ENCODE data around the gene ELL.

DNA sequence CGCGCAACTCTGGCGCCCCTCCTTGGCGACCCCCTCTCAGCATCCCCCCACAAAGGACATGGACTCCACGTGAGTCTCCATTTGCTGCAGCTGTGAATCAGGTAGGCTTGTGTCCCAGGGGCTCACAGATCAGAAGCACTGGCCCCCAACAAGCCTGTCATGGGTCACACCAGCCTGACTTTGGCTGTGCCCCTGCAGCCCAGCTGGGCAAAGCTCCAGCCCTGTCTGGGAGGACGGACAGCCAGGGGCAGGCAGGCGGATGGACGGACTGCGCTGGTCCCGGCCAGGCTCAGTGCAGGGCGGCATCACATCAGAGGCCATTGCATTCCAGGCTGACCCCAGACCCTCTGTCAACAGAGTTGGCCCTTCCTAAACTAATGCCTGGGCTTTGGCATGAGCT is 55.5 kb downstream of the ELL start:
- TF ChIP-seq, protein P1, sequence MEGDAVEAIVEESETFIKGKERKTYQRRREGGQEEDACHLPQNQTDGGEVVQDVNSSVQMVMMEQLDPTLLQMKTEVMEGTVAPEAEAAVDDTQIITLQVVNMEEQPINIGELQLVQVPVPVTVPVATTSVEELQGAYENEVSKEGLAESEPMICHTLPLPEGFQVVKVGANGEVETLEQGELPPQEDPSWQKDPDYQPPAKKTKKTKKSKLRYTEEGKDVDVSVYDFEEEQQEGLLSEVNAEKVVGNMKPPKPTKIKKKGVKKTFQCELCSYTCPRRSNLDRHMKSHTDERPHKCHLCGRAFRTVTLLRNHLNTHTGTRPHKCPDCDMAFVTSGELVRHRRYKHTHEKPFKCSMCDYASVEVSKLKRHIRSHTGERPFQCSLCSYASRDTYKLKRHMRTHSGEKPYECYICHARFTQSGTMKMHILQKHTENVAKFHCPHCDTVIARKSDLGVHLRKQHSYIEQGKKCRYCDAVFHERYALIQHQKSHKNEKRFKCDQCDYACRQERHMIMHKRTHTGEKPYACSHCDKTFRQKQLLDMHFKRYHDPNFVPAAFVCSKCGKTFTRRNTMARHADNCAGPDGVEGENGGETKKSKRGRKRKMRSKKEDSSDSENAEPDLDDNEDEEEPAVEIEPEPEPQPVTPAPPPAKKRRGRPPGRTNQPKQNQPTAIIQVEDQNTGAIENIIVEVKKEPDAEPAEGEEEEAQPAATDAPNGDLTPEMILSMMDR (conservative IDR thresholded peaks at IDR 0.05; ENCODE audit: low read depth in 2 of 2), result 0 out of 4 replicates have a peak, but pooled peaks of 1 of the 2 experiments have one; percentile 7
- no peak for TF ChIP-seq POLR2AphosphoS5 (IDR thresholded peaks at IDR 0.05; ENCODE audit: low read depth)
- TF ChIP-seq, protein P2, sequence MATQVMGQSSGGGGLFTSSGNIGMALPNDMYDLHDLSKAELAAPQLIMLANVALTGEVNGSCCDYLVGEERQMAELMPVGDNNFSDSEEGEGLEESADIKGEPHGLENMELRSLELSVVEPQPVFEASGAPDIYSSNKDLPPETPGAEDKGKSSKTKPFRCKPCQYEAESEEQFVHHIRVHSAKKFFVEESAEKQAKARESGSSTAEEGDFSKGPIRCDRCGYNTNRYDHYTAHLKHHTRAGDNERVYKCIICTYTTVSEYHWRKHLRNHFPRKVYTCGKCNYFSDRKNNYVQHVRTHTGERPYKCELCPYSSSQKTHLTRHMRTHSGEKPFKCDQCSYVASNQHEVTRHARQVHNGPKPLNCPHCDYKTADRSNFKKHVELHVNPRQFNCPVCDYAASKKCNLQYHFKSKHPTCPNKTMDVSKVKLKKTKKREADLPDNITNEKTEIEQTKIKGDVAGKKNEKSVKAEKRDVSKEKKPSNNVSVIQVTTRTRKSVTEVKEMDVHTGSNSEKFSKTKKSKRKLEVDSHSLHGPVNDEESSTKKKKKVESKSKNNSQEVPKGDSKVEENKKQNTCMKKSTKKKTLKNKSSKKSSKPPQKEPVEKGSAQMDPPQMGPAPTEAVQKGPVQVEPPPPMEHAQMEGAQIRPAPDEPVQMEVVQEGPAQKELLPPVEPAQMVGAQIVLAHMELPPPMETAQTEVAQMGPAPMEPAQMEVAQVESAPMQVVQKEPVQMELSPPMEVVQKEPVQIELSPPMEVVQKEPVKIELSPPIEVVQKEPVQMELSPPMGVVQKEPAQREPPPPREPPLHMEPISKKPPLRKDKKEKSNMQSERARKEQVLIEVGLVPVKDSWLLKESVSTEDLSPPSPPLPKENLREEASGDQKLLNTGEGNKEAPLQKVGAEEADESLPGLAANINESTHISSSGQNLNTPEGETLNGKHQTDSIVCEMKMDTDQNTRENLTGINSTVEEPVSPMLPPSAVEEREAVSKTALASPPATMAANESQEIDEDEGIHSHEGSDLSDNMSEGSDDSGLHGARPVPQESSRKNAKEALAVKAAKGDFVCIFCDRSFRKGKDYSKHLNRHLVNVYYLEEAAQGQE (IDR thresholded peaks at IDR 0.05; ENCODE audit: unreplicated experiment), result no peak
- no peak for TF ChIP-seq EZH2phosphoT487 (IDR thresholded peaks at IDR 0.05; ENCODE audit: unreplicated experiment)
